SK-N-SH (cell line): ENCODE data around the gene ABCF1. TPM values are rescaled to one million over a fixed set of nuclear protein-coding genes. Genes with fewer than 3 reads are reported as not detected.
A peak's percentile ranks its signal among the peaks of the same experiment; 100 is the strongest.

Experiments
- CTCF ChIA-PET: fragments of 300-600, 350-600 bp; formaldehyde crosslinking; extraction: SDS; loops from one replicate; lab custom pipeline; 2021; lab: Yijun Ruan, JAX
- POLR2A ChIA-PET: fragments of 350-600 bp; sonication (Branson Sonifier 250); formaldehyde crosslinking; extraction: SDS; loops from one replicate; lab custom pipeline; 2020; ENCODE audit warnings: antibody characterized with exemption, inconsistent platforms; lab: Yijun Ruan, JAX
- DNase-seq: peaks from one replicate; pipeline ENCODE4 v3.0.0; 2012
- H2AFZ ChIP-seq: fragments of 200-600 bp; sonication (generic); 2 replicates; pipeline ENCODE4 v1.8.1; 2016; ENCODE audit warnings: antibody characterized with exemption, mild to moderate bottlenecking, low read depth
- H3F3A ChIP-seq: fragments of 200-600 bp; sonication (generic); replicated peaks from 2 replicates; pipeline ENCODE3; 2016; ENCODE audit warnings: antibody characterized with exemption, mild to moderate bottlenecking; ENCODE audit not compliant: insufficient read depth
- H3K27ac ChIP-seq, 2 experiments: fragments of 200-500 bp in 1 of 2; fragments of 200-600 bp in 1 of 2; sonication (Bioruptor generic) in 1 of 2; sonication (generic), shearing (Covaris generic) in 1 of 2; 2 replicates each; pipeline versions ENCODE4 v1.5.1 to v1.6.1; 2014 to 2016; ENCODE audit warnings: low read depth in 2 of 2, inconsistent platforms in 1 of 2, low read length in 1 of 2, mild to moderate bottlenecking in 1 of 2, mixed read lengths in 1 of 2
- H3K27me3 ChIP-seq: fragments of 200-600 bp; sonication (generic), shearing (Covaris generic); 2 replicates; pipeline ENCODE4 v1.6.1; 2016; ENCODE audit warnings: mixed run types; ENCODE audit not compliant: insufficient read depth
- H3K36me3 ChIP-seq, 2 experiments: fragments of 200-500 bp in 1 of 2; fragments of 200-600 bp in 1 of 2; sonication (Bioruptor generic) in 1 of 2; sonication (generic) in 1 of 2; replicated peaks in 1 of 2; 2 replicates each; pipeline versions ENCODE3 to v1.5.1; 2014 to 2016; ENCODE audit warnings: low read length in 1 of 2, mild to moderate bottlenecking in 1 of 2; ENCODE audit not compliant: insufficient read depth in 2 of 2, control insufficient read depth in 1 of 2
- H3K4me1 ChIP-seq, 2 experiments: fragments of 200-500 bp in 1 of 2; fragments of 200-600 bp in 1 of 2; sonication (Bioruptor generic) in 1 of 2; sonication (generic), shearing (Covaris generic) in 1 of 2; 2 replicates each; pipeline versions ENCODE4 v1.5.1 to v1.6.1; 2014 to 2016; ENCODE audit warnings: low read depth in 1 of 2, low read length in 1 of 2, mixed run types in 1 of 2; ENCODE audit not compliant: insufficient read depth in 2 of 2, control insufficient read depth in 1 of 2
- H3K4me2 ChIP-seq: fragments of 200-600 bp; sonication (generic), shearing (Covaris generic); 2 replicates; pipeline ENCODE4 v1.6.1; 2017; ENCODE audit warnings: mixed run types
- H3K4me3 ChIP-seq, 2 experiments: fragments of 200-500 bp in 1 of 2; fragments of 200-600 bp in 1 of 2; sonication (Bioruptor generic) in 1 of 2; sonication (generic), shearing (Covaris generic) in 1 of 2; 2 replicates each; pipeline versions ENCODE4 v1.5.1 to v1.8.1; 2014 to 2016; ENCODE audit warnings: low read depth in 2 of 2, inconsistent platforms in 1 of 2, low read length in 1 of 2, mild to moderate bottlenecking in 1 of 2, mixed read lengths in 1 of 2, moderate library complexity in 1 of 2
- H3K79me2 ChIP-seq: fragments of 200-600 bp; sonication (generic); 2 replicates; pipeline ENCODE4 v1.8.1; 2017; ENCODE audit warnings: mild to moderate bottlenecking; ENCODE audit not compliant: insufficient read depth
- H3K9ac ChIP-seq: fragments of 200-600 bp; sonication (generic); 2 replicates; pipeline ENCODE4 v1.6.1; 2017; ENCODE audit warnings: mixed run types
- H3K9me2 ChIP-seq: fragments of 200-600 bp; sonication (generic); 2 replicates; pipeline ENCODE4 v1.6.1; 2017; ENCODE audit warnings: mixed run types
- H3K9me3 ChIP-seq: fragments of 200-600 bp; sonication (generic); 2 replicates; pipeline ENCODE4 v1.6.1; 2017; ENCODE audit warnings: mixed run types, mild to moderate bottlenecking, moderate library complexity
- H4K20me1 ChIP-seq: fragments of 200-600 bp; sonication (generic); 2 replicates; pipeline ENCODE4 v1.6.1; 2017; ENCODE audit warnings: mild to moderate bottlenecking, mixed run types; ENCODE audit not compliant: insufficient read depth
- CHD2 ChIP-seq: fragments of 150-350 bp; IDR thresholded peaks from 2 replicates; pipeline ENCODE4 v1.6.1; 2018; ENCODE audit warnings: low read length; ENCODE audit not compliant: partially characterized antibody
- ELF1 ChIP-seq: IDR thresholded peaks from 2 replicates; pipeline ENCODE4 v1.4.0; 2012
- GABPA ChIP-seq: IDR thresholded peaks from 2 replicates; pipeline ENCODE4 v1.4.0; 2012; ENCODE audit warnings: low read depth, mild to moderate bottlenecking
- GATA2 ChIP-seq: sonication (generic); formaldehyde crosslinking; IDR thresholded peaks from 2 replicates; pipeline ENCODE4 v1.5.0; 2020; ENCODE audit warnings: mild to moderate bottlenecking, missing genetic modification reagents
- IRF3 ChIP-seq: fragments of 150-350 bp; IDR thresholded peaks from 2 replicates; pipeline ENCODE4 v1.6.1; 2016; ENCODE audit warnings: mild to moderate bottlenecking, low read depth, low read length
- MAX ChIP-seq: IDR thresholded peaks from 2 replicates; pipeline ENCODE4 v1.4.0; 2012; ENCODE audit warnings: low read depth
- MXI1 ChIP-seq: IDR thresholded peaks from 2 replicates; pipeline ENCODE4 v1.6.1; 2012; ENCODE audit warnings: mild to moderate bottlenecking, low read depth, low read length, improper control_type of control experiment
- NRF1 ChIP-seq: IDR thresholded peaks from 2 replicates; pipeline ENCODE4 v1.6.1; 2012; ENCODE audit warnings: low read depth, mild to moderate bottlenecking, low read length
- POLR2AphosphoS5 ChIP-seq: IDR thresholded peaks from 2 replicates; pipeline ENCODE4 v1.6.1; 2012; ENCODE audit warnings: low read depth, low read length
- RCOR1 ChIP-seq: fragments of 150-350 bp; IDR thresholded peaks from 2 replicates; pipeline ENCODE4 v1.6.1; 2017; ENCODE audit warnings: antibody characterized with exemption, low read length
- REST ChIP-seq: IDR thresholded peaks from 2 replicates; pipeline ENCODE4 v1.6.1; 2012; ENCODE audit warnings: mild to moderate bottlenecking, low read depth, low read length, moderate library complexity
- SIN3A ChIP-seq: IDR thresholded peaks from 2 replicates; pipeline ENCODE4 v1.6.1; 2012; ENCODE audit warnings: low read depth, mild to moderate bottlenecking, low read length, moderate library complexity, borderline replicate concordance
- SMC3 ChIP-seq: IDR thresholded peaks from 2 replicates; pipeline ENCODE4 v1.6.1; 2012; ENCODE audit warnings: low read depth, low read length, improper control_type of control experiment
- TAF1 ChIP-seq: IDR thresholded peaks from 2 replicates; pipeline ENCODE4 v1.6.1; 2012; ENCODE audit warnings: low read depth, mild to moderate bottlenecking, low read length, moderate library complexity, borderline replicate concordance
- TEAD4 ChIP-seq: IDR thresholded peaks from 2 replicates; pipeline ENCODE4 v1.4.0; 2012; ENCODE audit warnings: mild to moderate bottlenecking, borderline replicate concordance; ENCODE audit not compliant: insufficient read depth
- USF1 ChIP-seq: IDR thresholded peaks from 2 replicates; pipeline ENCODE4 v1.4.0; 2012; ENCODE audit warnings: low read depth, borderline replicate concordance
- YY1 ChIP-seq: IDR thresholded peaks from 2 replicates; pipeline ENCODE4 v1.4.0; 2012; ENCODE audit warnings: low read depth, mild to moderate bottlenecking
- WGBS: methylation state at CpG from one replicate; pipeline ENCODE4 v1.1.6; 2017; ENCODE audit warnings: low lambda C conversion rate; 5-methylcytosine and 5-hydroxymethylcytosine counted together
- polyA plus RNA-seq, 3 experiments: library from polyadenylated mRNA; depleted of rRNA; stranded (reverse); fragments of >200 nt; gene quantifications; 2 replicates each; pipeline ENCODE4 v1.2.3, GENCODE V29; 2012

Gene ABCF1
- polyA plus RNA-seq, 1 of the 3 experiments (the other 2 are of a cell fraction), result 53.4 TPM

- peak within 1 kb of the TSS; percentile 96 to 98 for H3K27ac ChIP-seq
- ChIA-PET CTCF (interaction anchor here (1.0 to 2.6 kb wide), 3 partner anchors 55 to 105 kb away, joined by 5 to 8 read pairs (median 6); partner anchors contain the start of gene DHX16), POLR2A (interaction anchor here (0.6 to 2.1 kb wide), 9 partner anchors 8 to 1086 kb away, joined by 3 to 14 read pairs (median 4); partner anchors contain the start of genes ABCF1 and ATAT1)
- H3K27me3 ChIP-seq, result no peaks in the 10 kb centered on the region
- H3K4me1 ChIP-seq, result peaks cover 19 to 28% of the 10 kb centered on the region in 2 experiments
- peak within 1 kb of the TSS; percentile 99 for H3K9ac ChIP-seq
- no peaks in the 10 kb centered on the region for H3K9me2 ChIP-seq
- peak within 1 kb of the TSS; percentile 50 for H2AFZ ChIP-seq
- TF ChIP-seq YY1 (peak; percentile 95), TEAD4 (no peak), SIN3A (peak; percentile 85; the same call in 1 of the 2 replicates), RCOR1 (peak; percentile 51; the same call in 1 of the 2 replicates), NRF1 (peak; percentile 73), GABPA (peak; percentile 72), MAX (peak; percentile 96), CHD2 (no peak), REST (no peak), POLR2AphosphoS5 (peak; percentile 93), MXI1 (peak; percentile 99), IRF3 (no peak), GATA2 (CRISPR knock-in tag) (no peak), ELF1 (peak; percentile 61; the same call in 1 of the 2 replicates), SMC3 (no peak), TAF1 (peak; percentile 92), USF1 (no peak)
- H3K4me2 ChIP-seq, result peak within 1 kb of the TSS; percentile 87
- peaks cover 33 to 47% of the 10 kb centered on the region in 2 experiments for H3K36me3 ChIP-seq
- H3F3A ChIP-seq, result peaks cover 47% of the 10 kb centered on the region
- DNase-seq, result peak; percentile 82
- under 1% methylated on average over 33 of the region's 34 CpGs for WGBS
- H4K20me1 ChIP-seq, result peaks cover 13% of the 10 kb centered on the region
- no peaks in the 10 kb centered on the region for H3K9me3 ChIP-seq
- peak within 1 kb of the TSS; percentile 78 to 94 for H3K4me3 ChIP-seq
- H3K79me2 ChIP-seq, result peaks cover 72% of the 10 kb centered on the region
Measured at GRCh38 chr6:30617565-30618269, 46.5 kb downstream of the ABCF1 start, which contains the start of gene MRPS18B. MRPS18B (plus strand) TSS chr6:30617840; CDS start chr6:30617866, 26 bp downstream.
